Measurements from ENCODE around the gene PTPRT. TPM values are rescaled to one million over a fixed set of nuclear protein-coding genes. Genes with fewer than 3 reads are reported as not detected.

Gene PTPRT
- total RNA-seq, 1 experiment from 2014 or later, result 0.13 TPM

GRCh38 chr20:42628683-42629082 lies 561.0 kb downstream of the PTPRT start:
- no peaks in the 10 kb centered on the region for H3K9me3 Mint-ChIP-seq
- WGBS (ENCODE audit: extremely low coverage, insufficient read length, low lambda C conversion rate), result no CpG with 5 or more reads among the region's 1 CpG
- H2BK20ac ChIP-seq (ENCODE audit: low read depth, low read length, poor library complexity, severe bottlenecking), result no peak overlapping the region

More at GRCh38 chr20:42628683-42629082, 561.0 kb downstream of the PTPRT start:
- Histone ChIP-seq H3K23me2 (ENCODE audit: insufficient read length, low read depth, low read length, poor library complexity, severe bottlenecking) (no peaks in the 10 kb centered on the region), H3K79me2 (ENCODE audit: insufficient read depth, low read length) (no peaks in the 10 kb centered on the region), H2BK120ac (ENCODE audit: low read depth, low read length, poor library complexity, severe bottlenecking) (no peak overlapping the region), H3K4me1 (ENCODE audit: insufficient read depth, low read length) (no peaks in the 10 kb centered on the region), H3K27ac (ENCODE audit: insufficient read length, low read depth, low read length) (no peak overlapping the region), H3K9me3 (ENCODE audit: control insufficient read depth, low read depth, low read length) (peaks cover 4% of the 10 kb centered on the region), H4K91ac (ENCODE audit: insufficient read length, low read depth, low read length) (no peak overlapping the region), H3K14ac (ENCODE audit: insufficient read depth, low read length) (no peak overlapping the region), H3K4ac (ENCODE audit: low read depth, low read length) (no peak overlapping the region), H3K23ac (ENCODE audit: insufficient read length, low read depth, low read length) (no peak overlapping the region), H2AFZ (ENCODE audit: low read length) (no peak overlapping the region), H4K8ac (replicated peaks; ENCODE audit: insufficient read length, low read depth, low read length) (no peak overlapping the region), H3K18ac (ENCODE audit: insufficient read length, low read depth, low read length) (no peak overlapping the region), H2AK5ac (ENCODE audit: insufficient read length, low read length) (no peak overlapping the region), H3K4me2 (ENCODE audit: insufficient read depth, insufficient read length, low read length) (no peak overlapping the region), H3K56ac (ENCODE audit: insufficient read length, low read depth, low read length) (no peak overlapping the region), H3T11ph (ENCODE audit: low read length) (no peak overlapping the region), H3K79me1 (ENCODE audit: insufficient read depth, low read depth, low read length, poor library complexity, severe bottlenecking) (no peaks in the 10 kb centered on the region), H3K9ac (ENCODE audit: extremely low read depth, insufficient read length, low read length) (no peak overlapping the region), H2BK15ac (ENCODE audit: low read depth, low read length) (no peak overlapping the region), H4K20me1 (ENCODE audit: control insufficient read depth, insufficient read depth, insufficient read length) (no peaks in the 10 kb centered on the region), H4K5ac (ENCODE audit: insufficient read length, low read depth, low read length) (no peak overlapping the region), H2BK12ac (ENCODE audit: insufficient read length, low read depth, low read length) (no peak overlapping the region), H2BK5ac (ENCODE audit: insufficient read length, low read length) (no peak overlapping the region), H3K27me3 (ENCODE audit: insufficient read depth, low read length) (no peaks in the 10 kb centered on the region)
- no peaks in the 10 kb centered on the region; a peak in 1 of 7 replicates for H3K36me3 Mint-ChIP-seq (ENCODE audit: insufficient read depth in 1 of 3, low read depth in 3 of 3)
- H3K4me3 Mint-ChIP-seq, result no peak overlapping the region
- no peaks in the 10 kb centered on the region; the same call in 1 of the 2 replicates for H3K27me3 Mint-ChIP-seq (ENCODE audit: low read depth)
- DNase-seq, result no peak
- TF ChIP-seq CTCF (conservative IDR thresholded peaks at IDR 0.05), result no peak
- no peak overlapping the region for H3K27ac Mint-ChIP-seq
- H3K4me1 Mint-ChIP-seq, result peaks cover 2 to 3% of the 10 kb centered on the region in 2 experiments; a peak in 3 of 4 replicates
